ENCODE results near the gene F2RL3. TPM values are rescaled to one million over a fixed set of nuclear protein-coding genes. Genes with fewer than 3 reads are reported as not detected.

F2RL3 gene
- total and polyA plus RNA-seq, 9 of the 15 experiments (the other 6 are each of a cell fraction or from before 2014, with no cell fraction given): 1.4 to 27.6 (median 11.9) TPM

DNA sequence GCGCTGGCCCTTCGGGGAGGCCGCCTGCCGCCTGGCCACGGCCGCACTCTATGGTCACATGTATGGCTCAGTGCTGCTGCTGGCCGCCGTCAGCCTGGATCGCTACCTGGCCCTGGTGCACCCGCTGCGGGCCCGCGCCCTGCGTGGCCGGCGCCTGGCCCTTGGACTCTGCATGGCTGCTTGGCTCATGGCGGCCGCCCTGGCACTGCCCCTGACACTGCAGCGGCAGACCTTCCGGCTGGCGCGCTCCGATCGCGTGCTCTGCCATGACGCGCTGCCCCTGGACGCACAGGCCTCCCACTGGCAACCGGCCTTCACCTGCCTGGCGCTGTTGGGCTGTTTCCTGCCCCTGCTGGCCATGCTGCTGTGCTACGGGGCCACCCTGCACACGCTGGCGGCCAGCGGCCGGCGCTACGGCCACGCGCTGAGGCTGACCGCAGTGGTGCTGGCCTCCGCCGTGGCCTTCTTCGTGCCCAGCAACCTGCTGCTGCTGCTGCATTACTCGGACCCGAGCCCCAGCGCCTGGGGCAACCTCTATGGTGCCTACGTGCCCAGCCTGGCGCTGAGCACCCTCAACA lies 1.2 kb downstream of the F2RL3 start (continued):
- TF ChIP-seq, protein P1, sequence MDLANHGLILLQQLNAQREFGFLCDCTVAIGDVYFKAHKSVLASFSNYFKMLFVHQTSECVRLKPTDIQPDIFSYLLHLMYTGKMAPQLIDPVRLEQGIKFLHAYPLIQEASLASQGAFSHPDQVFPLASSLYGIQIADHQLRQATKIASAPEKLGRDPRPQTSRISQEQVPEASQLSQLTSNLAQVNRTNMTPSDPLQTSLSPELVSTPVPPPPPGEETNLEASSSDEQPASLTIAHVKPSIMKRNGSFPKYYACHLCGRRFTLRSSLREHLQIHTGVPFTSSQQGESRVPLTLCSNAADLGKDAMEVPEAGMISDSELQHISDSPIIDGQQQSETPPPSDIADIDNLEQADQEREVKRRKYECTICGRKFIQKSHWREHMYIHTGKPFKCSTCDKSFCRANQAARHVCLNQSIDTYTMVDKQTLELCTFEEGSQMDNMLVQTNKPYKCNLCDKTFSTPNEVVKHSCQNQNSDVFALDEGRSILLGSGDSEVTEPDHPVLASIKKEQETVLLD (IDR thresholded peaks at IDR 0.05): no peak
- TF ChIP-seq NFIC (IDR thresholded peaks at IDR 0.05) (no peak), ZMIZ1 (IDR thresholded peaks at IDR 0.05; ENCODE audit: low read depth in 2 of 2, low read length in 2 of 2) (no peak), TSC22D4 (tag; IDR thresholded peaks at IDR 0.05) (no peak), ZNF23 (CRISPR knock-in tag; IDR thresholded peaks at IDR 0.05) (0 out of 2 replicates have a peak, but pooled peaks have one; percentile 39), HMG20B (CRISPR knock-in tag; IDR thresholded peaks at IDR 0.05) (0 out of 2 replicates have a peak, but pooled peaks have one; percentile 3), HMG20A (CRISPR knock-in tag; conservative IDR thresholded peaks at IDR 0.05) (no peak), ZNF263 (CRISPR knock-in tag; IDR thresholded peaks at IDR 0.05; ENCODE audit: borderline replicate concordance) (no peak), FOXA3 (CRISPR knock-in tag; conservative IDR thresholded peaks at IDR 0.05 in 1 of 2, IDR thresholded peaks at IDR 0.05 in 1 of 2) (peak in 1 of 2 experiments; percentile 58; a peak in 2 of 4 replicates), ZBTB26 (CRISPR knock-in tag; IDR thresholded peaks at IDR 0.05) (0 out of 2 replicates have a peak, but pooled peaks have one; percentile 14), LEF1 (IDR thresholded peaks at IDR 0.05) (no peak), TRIM25 (IDR thresholded peaks at IDR 0.05; ENCODE audit: borderline replicate concordance) (no peak), HES1 (IDR thresholded peaks at IDR 0.05; ENCODE audit: low read depth) (no peak)
- TF ChIP-seq, protein P2, sequence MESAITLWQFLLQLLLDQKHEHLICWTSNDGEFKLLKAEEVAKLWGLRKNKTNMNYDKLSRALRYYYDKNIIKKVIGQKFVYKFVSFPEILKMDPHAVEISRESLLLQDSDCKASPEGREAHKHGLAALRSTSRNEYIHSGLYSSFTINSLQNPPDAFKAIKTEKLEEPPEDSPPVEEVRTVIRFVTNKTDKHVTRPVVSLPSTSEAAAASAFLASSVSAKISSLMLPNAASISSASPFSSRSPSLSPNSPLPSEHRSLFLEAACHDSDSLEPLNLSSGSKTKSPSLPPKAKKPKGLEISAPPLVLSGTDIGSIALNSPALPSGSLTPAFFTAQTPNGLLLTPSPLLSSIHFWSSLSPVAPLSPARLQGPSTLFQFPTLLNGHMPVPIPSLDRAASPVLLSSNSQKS (CRISPR knock-in tag; IDR thresholded peaks at IDR 0.05): no peak
- TF ChIP-seq, protein P3, sequence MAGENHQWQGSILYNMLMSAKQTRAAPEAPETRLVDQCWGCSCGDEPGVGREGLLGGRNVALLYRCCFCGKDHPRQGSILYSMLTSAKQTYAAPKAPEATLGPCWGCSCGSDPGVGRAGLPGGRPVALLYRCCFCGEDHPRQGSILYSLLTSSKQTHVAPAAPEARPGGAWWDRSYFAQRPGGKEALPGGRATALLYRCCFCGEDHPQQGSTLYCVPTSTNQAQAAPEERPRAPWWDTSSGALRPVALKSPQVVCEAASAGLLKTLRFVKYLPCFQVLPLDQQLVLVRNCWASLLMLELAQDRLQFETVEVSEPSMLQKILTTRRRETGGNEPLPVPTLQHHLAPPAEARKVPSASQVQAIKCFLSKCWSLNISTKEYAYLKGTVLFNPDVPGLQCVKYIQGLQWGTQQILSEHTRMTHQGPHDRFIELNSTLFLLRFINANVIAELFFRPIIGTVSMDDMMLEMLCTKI (IDR thresholded peaks at IDR 0.05; ENCODE audit: partially characterized antibody): no peak
